ENCODE measurements around the gene SLC47A2. TPM values are rescaled to one million over a fixed set of nuclear protein-coding genes. Genes with fewer than 3 reads are reported as not detected.

The SLC47A2 gene
- total and polyA plus RNA-seq, 2 of the 13 experiments (the other 11 are each of a cell fraction or from before 2014, with no cell fraction given) = 0.04 TPM; not detected in 1

- TF ChIP-seq, protein P1, sequence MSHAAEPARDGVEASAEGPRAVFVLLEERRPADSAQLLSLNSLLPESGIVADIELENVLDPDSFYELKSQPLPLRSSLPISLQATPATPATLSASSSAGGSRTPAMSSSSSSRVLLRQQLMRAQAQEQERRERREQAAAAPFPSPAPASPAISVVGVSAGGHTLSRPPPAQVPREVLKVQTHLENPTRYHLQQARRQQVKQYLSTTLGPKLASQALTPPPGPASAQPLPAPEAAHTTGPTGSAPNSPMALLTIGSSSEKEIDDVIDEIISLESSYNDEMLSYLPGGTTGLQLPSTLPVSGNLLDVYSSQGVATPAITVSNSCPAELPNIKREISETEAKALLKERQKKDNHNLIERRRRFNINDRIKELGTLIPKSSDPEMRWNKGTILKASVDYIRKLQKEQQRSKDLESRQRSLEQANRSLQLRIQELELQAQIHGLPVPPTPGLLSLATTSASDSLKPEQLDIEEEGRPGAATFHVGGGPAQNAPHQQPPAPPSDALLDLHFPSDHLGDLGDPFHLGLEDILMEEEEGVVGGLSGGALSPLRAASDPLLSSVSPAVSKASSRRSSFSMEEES (CRISPR knock-in tag; IDR thresholded peaks at IDR 0.05) = no peak
- TF ChIP-seq, protein P2, sequence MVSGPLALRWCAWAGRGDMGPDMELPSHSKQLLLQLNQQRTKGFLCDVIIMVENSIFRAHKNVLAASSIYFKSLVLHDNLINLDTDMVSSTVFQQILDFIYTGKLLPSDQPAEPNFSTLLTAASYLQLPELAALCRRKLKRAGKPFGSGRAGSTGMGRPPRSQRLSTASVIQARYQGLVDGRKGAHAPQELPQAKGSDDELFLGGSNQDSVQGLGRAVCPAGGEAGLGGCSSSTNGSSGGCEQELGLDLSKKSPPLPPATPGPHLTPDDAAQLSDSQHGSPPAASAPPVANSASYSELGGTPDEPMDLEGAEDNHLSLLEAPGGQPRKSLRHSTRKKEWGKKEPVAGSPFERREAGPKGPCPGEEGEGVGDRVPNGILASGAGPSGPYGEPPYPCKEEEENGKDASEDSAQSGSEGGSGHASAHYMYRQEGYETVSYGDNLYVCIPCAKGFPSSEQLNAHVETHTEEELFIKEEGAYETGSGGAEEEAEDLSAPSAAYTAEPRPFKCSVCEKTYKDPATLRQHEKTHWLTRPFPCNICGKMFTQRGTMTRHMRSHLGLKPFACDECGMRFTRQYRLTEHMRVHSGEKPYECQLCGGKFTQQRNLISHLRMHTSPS (CRISPR knock-in tag; IDR thresholded peaks at IDR 0.05; ENCODE audit: low read depth) = peak; percentile 98
- TF ChIP-seq TCF7 (IDR thresholded peaks at IDR 0.05; ENCODE audit: low read depth) (no peak), ZNF549 (CRISPR knock-in tag; IDR thresholded peaks at IDR 0.05) (no peak), ZNF570 (CRISPR knock-in tag; IDR thresholded peaks at IDR 0.05; ENCODE audit: borderline replicate concordance) (no peak), HOMEZ (CRISPR knock-in tag; IDR thresholded peaks at IDR 0.05; ENCODE audit: low read depth) (no peak), ZNF788 (CRISPR knock-in tag; IDR thresholded peaks at IDR 0.05; ENCODE audit: borderline replicate concordance) (no peak), ZNF264 (CRISPR knock-in tag; IDR thresholded peaks at IDR 0.05) (no peak), XRCC5 (optimal IDR thresholded peaks at IDR 0.05; ENCODE audit: low read length) (no peak), ZNF607 (CRISPR knock-in tag; IDR thresholded peaks at IDR 0.05; ENCODE audit: borderline replicate concordance) (no peak), ZNF615 (CRISPR knock-in tag; IDR thresholded peaks at IDR 0.05; ENCODE audit: borderline replicate concordance) (no peak), FOXA3 (CRISPR knock-in tag; IDR thresholded peaks at IDR 0.05) (no peak), SYNCRIP (IDR thresholded peaks at IDR 0.05; ENCODE audit: insufficient read depth, low read depth, low read length) (no peak), ZMYM2 (CRISPR knock-in tag; IDR thresholded peaks at IDR 0.05) (no peak), CAMTA2 (CRISPR knock-in tag; IDR thresholded peaks at IDR 0.05; ENCODE audit: borderline replicate concordance) (no peak), CERS6 (CRISPR knock-in tag; IDR thresholded peaks at IDR 0.05) (no peak)
- TF ChIP-seq, protein P3, sequence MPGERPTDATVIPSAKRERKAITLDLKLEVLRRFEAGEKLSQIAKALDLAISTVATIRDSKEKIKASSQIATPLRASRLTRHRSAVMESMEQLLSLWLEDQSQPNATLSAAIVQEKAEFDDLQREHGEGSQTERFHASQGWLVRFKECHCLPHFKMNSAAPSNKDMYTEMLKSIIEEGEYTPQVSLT (CRISPR knock-in tag; IDR thresholded peaks at IDR 0.05; ENCODE audit: borderline replicate concordance, low read depth) = no peak
- TF ChIP-seq, protein P4, sequence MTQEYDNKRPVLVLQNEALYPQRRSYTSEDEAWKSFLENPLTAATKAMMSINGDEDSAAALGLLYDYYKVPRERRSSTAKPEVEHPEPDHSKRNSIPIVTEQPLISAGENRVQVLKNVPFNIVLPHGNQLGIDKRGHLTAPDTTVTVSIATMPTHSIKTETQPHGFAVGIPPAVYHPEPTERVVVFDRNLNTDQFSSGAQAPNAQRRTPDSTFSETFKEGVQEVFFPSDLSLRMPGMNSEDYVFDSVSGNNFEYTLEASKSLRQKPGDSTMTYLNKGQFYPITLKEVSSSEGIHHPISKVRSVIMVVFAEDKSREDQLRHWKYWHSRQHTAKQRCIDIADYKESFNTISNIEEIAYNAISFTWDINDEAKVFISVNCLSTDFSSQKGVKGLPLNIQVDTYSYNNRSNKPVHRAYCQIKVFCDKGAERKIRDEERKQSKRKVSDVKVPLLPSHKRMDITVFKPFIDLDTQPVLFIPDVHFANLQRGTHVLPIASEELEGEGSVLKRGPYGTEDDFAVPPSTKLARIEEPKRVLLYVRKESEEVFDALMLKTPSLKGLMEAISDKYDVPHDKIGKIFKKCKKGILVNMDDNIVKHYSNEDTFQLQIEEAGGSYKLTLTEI (CRISPR knock-in tag; conservative IDR thresholded peaks at IDR 0.05) = no peak
- TF ChIP-seq, protein P5, sequence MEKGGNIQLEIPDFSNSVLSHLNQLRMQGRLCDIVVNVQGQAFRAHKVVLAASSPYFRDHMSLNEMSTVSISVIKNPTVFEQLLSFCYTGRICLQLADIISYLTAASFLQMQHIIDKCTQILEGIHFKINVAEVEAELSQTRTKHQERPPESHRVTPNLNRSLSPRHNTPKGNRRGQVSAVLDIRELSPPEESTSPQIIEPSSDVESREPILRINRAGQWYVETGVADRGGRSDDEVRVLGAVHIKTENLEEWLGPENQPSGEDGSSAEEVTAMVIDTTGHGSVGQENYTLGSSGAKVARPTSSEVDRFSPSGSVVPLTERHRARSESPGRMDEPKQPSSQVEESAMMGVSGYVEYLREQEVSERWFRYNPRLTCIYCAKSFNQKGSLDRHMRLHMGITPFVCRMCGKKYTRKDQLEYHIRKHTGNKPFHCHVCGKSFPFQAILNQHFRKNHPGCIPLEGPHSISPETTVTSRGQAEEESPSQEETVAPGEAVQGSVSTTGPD (CRISPR knock-in tag; IDR thresholded peaks at IDR 0.05) = no peak
These were observed 12.4 kb downstream of the SLC47A2 start (continued) for GRCh38 chr17:19703828-19704613.
